ENCODE measurements around the gene TIMM13.

The TIMM13 gene

DNA sequence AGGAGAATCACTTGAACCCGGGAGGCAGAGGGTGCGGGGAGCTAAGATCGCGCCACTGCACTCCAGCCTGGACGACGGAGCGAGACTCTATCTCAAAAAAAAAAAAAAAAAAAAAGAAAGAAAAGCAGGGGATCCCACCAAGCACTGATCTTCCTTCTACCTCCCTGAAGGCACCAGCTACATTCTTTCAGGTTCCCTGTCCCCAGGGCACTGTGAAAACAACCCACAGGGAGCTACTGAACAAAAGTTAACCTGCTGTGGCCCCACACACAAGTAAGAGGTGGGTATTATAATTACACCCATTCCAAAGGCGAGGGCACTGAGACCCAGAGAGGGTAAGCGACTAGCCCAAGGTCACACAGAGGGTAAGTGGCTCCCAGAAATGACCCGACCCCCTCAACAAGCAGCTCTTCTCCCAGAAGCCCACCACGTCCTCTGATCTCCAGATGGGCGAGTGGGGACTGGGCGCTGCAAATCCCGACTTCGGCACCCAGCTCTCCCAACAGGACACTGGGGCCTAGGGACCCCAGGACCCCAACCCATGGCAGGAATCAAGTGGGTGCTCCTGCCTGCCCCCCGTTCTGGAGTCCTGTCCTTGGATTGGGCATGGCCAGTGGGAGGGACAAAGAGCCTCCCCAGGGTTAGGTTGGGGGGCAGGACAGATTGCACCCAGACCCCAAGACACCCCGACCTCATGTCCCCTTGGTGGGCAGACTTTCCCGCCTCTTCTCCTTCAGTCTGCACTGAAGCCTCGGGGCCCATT is 27.0 kb upstream of the TIMM13 start:
- TF ChIP-seq, protein P1, sequence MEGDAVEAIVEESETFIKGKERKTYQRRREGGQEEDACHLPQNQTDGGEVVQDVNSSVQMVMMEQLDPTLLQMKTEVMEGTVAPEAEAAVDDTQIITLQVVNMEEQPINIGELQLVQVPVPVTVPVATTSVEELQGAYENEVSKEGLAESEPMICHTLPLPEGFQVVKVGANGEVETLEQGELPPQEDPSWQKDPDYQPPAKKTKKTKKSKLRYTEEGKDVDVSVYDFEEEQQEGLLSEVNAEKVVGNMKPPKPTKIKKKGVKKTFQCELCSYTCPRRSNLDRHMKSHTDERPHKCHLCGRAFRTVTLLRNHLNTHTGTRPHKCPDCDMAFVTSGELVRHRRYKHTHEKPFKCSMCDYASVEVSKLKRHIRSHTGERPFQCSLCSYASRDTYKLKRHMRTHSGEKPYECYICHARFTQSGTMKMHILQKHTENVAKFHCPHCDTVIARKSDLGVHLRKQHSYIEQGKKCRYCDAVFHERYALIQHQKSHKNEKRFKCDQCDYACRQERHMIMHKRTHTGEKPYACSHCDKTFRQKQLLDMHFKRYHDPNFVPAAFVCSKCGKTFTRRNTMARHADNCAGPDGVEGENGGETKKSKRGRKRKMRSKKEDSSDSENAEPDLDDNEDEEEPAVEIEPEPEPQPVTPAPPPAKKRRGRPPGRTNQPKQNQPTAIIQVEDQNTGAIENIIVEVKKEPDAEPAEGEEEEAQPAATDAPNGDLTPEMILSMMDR (IDR thresholded peaks at IDR 0.05; ENCODE audit: low read depth, low read length, missing control alignments), result no peak
- H3K4me3 ChIP-seq (replicated peaks; ENCODE audit: low read depth, low read length), result peak overlapping the region; percentile 98
- DNase-seq (ENCODE audit: extremely low read depth, low read depth), result no peak

DNA sequence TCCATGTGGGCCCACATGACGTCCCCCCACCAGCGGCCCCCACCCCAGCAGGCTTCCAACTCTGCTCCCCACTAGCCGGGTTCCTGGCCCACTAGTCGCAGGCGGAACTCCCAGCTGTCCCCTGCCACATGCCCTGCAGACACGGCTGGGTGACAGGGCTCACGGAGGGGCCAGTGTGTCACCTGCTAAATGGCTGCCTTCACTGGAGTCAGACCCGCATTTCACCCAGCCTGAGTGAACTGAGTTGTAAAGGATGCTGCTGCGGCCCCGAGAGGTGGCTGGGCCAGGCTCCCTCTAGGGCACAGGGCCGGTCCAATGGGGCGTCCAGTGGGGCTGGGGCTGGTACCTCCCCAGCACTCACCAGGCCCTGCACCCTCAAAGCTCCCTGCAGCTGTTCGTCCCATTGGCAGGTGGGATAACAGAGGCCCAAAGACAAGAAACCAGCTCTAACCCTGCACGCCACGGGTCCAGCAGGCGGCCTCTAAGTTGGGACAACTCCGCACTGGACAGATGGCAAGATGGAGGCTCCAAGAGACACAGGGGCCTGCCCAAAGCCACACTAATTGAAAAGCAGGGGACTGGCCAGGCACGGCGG is 26.1 kb upstream of the TIMM13 start:
- no peak for DNase-seq (ENCODE audit: extremely low read depth, low read depth)
- TF ChIP-seq, protein P1 (IDR thresholded peaks at IDR 0.05; ENCODE audit: low read depth, low read length, missing control alignments), result no peak
- no peak overlapping the region for H3K4me3 ChIP-seq (replicated peaks; ENCODE audit: low read depth, low read length)

DNA sequence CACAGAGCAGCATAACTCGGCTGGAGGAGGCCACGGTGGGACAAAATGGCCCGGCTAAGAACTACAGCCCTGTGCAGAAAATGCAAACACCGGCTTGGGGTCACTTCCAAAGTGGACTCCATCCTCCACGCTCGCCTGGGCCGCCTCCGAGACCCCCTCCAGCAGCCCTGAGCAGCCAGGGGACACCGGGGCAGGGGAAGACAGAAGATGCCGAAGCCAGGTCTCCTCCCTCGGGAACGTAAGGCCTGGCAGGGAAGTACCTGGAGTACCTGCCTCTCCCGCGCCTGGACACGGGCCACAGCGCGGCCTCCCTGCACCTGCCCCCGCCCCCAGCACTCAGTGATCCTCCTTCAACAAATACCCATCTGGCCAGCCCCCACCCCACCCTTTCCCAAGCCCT is 24.4 kb upstream of the TIMM13 start:
- no peak for DNase-seq (ENCODE audit: extremely low read depth, low read depth)
- TF ChIP-seq, protein P1 (IDR thresholded peaks at IDR 0.05; ENCODE audit: low read depth, low read length, missing control alignments), result no peak
- no peak overlapping the region for H3K4me3 ChIP-seq (replicated peaks; ENCODE audit: low read depth, low read length)

DNA sequence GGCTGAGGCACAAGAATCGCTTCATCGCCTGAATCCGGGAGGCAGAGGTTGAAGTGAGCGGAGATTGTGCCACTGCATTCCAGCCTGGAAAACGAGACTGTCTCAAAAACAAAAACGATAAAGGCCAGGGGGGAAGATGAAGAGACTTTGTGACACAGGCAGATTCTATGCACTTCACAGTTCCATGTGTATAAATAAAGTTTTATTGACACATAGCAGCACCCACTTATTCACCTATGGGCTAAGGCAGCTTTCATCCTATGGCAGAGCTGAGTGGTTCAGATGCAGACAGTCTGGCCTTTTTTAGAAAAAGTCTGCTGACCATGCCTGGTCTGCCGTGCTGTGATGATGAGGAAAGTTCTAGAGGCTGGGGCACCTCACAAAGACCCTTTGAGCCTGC is 23.8 kb upstream of the TIMM13 start:
- no peak overlapping the region for H3K4me3 ChIP-seq (replicated peaks; ENCODE audit: low read depth, low read length)
- DNase-seq (ENCODE audit: extremely low read depth, low read depth), result no peak
- TF ChIP-seq, protein P1 (IDR thresholded peaks at IDR 0.05; ENCODE audit: low read depth, low read length, missing control alignments), result no peak

DNA sequence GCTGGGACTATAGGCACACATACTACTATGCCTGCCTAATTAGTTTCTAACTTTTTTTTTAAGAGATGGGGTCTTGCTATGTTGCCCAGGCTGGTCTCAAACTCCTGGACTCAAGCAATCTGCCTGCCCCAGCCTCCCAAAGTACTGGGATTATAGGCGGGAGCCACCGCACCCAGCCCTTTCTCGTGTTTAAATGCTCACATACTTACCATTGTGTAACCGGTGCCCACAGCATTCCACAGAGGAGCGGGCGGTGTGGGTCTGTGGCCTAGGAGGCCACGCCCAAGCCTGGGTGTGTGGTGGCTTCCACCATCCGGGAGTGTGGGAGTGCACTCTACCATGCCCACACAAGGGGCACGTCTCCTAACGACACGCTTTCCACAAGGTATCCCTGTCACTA is 21.6 kb upstream of the TIMM13 start:
- no peak for DNase-seq (ENCODE audit: extremely low read depth, low read depth)
- H3K4me3 ChIP-seq (replicated peaks; ENCODE audit: low read depth, low read length), result no peak overlapping the region
- TF ChIP-seq, protein P1 (IDR thresholded peaks at IDR 0.05; ENCODE audit: low read depth, low read length, missing control alignments), result no peak

DNA sequence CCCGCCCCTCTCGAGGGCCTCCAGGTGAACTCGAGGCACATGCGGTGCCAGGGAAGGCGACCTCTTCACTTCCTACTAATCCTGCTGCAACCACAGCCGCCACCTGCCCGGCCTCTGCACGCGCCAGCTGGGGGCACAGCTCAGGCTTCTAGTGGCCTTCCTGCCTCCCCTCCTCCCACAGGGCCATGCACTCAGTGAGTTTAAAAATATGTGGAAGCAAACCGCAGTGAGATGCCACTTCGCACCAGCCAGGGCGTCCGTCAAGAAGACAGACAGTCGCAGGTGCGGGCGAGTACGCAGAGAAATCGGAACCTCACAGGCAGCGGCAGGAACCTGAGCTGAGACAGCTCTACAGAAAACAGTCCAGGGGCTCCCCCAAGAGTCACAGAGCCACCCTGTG is 19.0 kb upstream of the TIMM13 start:
- H3K4me3 ChIP-seq (replicated peaks; ENCODE audit: low read depth, low read length), result no peak overlapping the region
- TF ChIP-seq, protein P1 (IDR thresholded peaks at IDR 0.05; ENCODE audit: low read depth, low read length, missing control alignments), result no peak
- DNase-seq (ENCODE audit: extremely low read depth, low read depth), result no peak
